HG03439 (cell line): ENCODE data around the gene ERBB3.

Source experiments
- ATAC-seq: cut with Tn5 transposase; IDR thresholded peaks from one replicate; pipeline ENCODE4 v1.9.1; 2021; ENCODE audit warnings: mild to moderate bottlenecking, moderate library complexity; ENCODE audit not compliant: unreplicated experiment

The ERBB3 gene

DNA sequence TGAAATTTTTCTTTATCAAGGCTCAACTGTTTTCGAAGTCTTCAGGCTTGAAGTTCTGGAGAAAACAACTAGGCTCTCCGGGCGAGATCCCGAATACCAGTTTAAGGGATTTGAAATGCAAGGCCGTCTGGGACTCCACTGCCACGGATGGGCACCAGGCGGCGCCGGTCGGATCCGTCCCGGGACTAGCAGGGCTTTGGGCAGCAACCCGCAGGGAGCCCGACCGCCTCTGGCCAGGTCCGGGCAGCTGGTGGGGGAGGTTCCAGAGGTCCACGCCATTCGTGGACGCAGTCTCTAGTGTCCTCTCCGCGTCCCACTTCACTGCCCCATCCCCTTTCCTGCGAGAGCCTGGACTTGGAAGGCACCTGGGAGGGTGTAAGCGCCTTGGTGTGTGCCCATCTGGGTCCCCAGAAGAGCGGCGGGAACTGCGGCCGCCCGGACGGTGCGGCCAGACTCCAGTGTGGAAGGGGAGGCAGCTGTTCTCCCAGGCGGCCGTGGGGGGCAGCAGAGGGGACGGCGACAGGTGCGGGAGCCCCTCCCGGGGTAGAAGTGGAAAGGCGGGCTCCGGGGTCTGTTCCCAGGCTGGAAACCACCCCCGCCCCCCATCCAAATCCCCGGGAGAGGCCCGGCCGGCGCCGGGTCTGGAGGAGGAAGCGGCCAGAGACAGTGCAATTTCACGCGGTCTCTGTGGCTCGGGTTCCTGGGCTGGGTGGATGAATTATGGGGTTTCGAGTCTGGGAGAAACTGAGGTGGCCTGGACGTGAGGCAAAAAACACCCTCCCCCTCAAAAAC lies 838 bp upstream of the ERBB3 start:
- peak; percentile 62 for ATAC-seq

DNA sequence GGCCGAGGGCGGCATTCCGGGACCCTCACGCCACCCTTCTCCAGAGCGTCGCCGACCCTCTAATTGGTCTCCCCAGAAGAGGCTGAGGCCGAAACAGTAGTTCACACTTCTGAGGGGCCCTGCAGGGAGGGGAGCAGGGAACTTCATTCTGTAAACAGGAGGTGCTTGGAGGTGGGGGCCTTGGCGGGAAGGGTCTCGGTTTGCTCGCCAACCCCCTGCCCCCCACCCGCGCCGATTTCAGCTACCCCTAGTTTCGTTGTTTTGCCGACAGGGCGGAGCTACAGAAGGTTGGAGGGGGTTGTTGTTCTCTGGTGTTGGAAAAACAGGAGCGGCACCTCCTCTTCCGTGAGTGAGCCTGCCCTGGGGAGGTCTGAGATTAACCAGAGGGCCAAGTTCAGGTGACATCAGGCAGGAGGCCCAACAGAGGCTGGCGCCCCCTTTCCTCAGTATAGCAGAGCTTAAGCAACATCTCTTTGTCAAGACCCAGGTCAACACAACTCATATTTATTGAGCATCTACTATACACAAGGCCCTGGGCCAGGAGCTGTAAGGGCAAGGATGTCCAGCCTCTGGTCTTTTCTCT lies 682 bp downstream of the ERBB3 start:
- no peak for ATAC-seq

DNA sequence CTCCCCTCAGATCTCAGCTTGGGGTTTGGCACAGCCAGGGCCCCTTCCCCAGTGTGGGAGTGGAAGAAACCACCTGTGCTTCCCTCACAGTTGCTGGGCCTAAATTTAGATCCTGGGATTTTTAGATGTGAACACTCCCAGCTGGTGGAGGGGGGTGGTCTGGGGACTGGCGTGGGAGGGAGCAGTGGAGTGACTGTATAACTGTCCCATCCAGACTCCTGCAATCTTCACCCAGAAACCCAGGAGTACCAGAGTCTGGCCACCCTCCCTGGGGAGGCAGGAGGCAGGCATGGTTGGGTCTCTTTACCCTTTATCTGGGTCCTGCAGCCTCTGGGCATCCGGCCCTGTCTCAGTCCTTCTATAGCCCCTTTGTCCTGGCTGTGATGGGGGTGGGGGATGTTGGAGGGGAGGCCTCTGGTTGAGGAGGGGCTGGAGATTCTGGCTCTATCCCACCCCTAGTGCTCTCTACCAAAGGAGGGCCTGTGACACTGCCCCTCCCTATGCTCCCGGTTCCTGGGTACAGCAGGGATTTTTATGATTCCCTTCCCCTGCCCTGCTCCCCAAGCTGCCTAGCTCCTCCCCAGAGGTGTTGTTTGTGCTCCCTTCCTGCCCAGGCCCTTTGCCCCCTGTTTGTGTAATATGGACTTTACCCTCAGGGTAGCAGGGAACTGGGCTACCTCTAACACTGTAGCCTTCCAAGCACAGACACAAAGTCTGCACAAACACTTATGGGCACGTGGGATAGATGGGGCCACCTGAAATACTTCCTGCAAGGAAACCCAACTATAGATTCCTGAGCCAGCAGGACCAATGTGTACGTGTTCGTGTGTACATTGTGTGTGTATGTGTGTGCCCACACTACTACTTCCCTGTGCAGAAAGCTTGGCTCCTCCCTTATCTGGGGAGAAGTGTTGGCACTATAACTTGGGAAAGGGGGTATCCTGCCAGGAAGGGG lies 1.7 kb downstream of the ERBB3 start:
- ATAC-seq: no peak

DNA sequence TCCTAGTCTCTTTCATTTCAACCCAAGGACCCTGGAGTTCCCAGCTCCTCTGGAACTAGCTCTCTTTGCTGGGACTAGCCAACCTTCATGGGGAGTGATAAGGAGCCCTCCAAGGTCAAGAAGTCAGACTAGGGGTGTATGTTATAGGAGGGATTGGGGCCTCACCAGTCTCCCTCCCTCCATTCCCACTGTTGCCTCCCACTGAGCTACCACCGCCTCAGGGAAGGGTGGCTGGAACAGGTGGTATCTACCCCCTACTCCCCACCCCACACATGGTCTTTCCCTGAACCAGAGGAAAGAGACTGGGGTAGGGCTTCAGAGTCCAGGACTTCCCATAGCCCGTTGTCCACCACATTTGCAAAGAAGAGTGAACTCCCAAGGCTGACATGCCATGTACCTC lies 2.4 kb downstream of the ERBB3 start:
- ATAC-seq: no peak

DNA sequence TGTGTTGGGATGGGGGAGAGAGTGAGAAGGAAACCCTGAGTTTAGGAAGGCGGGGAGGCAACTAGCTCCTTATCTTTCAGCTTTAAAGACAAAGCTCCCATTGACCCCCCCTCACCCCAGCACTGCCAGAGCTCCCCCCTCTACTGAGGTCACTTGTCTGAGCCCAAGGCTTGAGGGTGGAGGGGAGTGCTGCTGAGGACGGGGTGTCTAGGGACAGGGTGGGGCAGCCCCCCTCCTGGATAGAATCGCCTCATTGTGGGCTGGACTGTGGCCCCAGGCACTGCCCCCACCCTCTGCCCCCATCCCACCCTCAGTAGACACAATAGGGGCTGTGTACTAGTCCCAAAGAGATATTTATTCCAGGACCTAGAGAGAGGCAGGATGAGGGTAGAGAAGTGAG lies 3.0 kb downstream of the ERBB3 start:
- ATAC-seq: no peak

DNA sequence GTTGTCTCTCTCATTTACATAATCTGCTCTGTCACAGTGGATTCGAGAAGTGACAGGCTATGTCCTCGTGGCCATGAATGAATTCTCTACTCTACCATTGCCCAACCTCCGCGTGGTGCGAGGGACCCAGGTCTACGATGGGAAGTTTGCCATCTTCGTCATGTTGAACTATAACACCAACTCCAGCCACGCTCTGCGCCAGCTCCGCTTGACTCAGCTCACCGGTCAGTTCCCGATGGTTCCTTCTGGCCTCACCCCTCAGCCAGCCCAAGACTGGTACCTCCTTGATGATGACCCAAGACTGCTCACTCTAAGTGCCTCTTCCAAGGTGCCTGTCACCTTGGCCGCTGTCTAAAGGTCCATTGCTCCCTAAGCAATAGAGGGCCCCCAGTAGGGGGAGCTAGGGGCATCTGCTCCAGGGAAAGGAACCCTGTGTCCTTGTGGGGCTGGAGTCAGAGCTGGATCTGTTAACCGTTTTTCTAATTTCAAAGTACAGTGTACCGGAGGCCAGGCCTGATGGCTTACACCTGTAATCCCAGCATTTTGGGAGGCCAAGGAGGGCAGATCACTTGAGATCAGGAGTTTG lies 5.1 kb downstream of the ERBB3 start:
- ATAC-seq: no peak

DNA sequence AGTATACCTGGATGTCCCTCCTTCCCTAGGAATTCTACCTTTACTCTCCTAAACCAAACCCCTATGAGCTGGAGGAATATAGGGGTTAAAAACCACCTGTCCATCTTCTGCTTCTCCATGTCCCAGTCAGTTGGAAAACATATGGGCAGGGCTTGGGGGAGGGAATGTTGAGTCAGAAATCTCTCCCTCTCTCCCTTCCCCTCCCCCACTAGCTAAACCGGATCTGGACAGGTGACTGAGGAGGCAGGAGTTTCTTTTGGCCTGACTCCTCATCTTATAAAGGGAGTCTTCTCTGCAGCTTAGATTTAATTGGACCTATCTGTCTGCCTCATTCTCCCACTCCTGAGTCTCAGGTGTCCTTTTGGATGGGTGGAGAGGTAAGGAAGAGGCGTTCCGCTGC lies 6.1 kb downstream of the ERBB3 start:
- ATAC-seq: no peak

DNA sequence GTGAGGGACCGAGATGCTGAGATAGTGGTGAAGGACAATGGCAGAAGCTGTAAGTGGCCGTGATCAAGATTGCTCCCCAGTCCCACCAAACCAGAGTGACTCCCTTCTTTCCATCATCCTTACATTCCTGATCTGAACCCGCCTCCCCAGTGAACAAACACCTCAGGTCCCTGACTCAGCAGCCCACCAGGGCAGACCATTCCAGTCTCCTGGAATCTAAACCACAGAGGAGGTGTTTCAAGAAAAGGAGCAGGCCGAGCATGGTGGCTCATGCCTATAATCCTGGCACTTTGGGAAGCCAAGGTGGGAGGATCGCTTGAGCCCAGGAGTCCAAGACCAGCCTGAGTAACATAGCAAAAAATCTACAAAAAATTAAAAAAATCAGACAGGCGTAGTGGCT lies 6.6 kb downstream of the ERBB3 start:
- ATAC-seq: no peak

DNA sequence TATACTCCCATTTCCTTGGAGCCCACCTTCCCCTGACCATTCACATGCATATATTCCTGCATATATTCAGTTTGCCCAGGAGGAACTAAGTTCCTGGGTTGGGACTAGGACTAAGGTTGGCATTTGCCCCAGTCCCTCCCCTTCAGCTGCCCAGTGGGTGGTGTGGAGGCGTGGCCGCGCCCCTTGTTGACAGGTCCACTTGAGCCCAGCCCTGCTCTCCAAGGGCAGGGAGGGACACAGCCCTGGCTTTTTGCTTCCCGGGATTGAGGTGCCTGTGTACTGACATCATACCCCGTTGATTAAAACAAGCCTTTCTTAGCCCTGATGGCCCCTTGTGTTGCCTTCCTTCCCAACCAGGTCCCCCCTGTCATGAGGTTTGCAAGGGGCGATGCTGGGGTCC lies 7.3 kb downstream of the ERBB3 start:
- no peak for ATAC-seq

DNA sequence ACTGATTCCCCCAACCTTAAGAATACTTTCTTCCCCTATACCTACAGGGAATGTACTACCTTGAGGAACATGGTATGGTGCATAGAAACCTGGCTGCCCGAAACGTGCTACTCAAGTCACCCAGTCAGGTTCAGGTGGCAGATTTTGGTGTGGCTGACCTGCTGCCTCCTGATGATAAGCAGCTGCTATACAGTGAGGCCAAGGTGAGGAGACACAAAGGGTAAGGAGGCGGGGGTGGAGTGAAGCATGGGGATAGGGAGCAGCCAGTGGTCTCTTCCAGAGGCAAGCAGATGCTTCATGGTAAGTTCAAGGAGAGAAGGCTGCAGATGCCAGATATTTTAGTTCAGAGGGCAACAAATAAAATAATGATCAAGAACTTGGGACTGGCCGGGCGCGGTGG lies 17.8 kb downstream of the ERBB3 start:
- ATAC-seq: no peak

DNA sequence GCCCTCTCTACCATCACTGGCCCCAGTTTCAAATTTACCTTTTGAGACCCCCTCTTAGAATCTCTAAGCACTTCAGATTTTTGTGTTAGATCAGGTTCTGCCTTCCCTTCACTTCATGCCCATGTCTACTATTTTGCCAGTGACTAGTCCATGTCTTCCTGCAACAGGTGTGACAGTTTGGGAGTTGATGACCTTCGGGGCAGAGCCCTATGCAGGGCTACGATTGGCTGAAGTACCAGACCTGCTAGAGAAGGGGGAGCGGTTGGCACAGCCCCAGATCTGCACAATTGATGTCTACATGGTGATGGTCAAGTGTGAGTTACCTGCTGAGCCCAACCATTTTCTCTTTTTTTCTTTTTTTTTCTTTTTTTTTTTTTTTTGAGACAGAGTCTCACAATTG lies 18.6 kb downstream of the ERBB3 start:
- no peak for ATAC-seq

DNA sequence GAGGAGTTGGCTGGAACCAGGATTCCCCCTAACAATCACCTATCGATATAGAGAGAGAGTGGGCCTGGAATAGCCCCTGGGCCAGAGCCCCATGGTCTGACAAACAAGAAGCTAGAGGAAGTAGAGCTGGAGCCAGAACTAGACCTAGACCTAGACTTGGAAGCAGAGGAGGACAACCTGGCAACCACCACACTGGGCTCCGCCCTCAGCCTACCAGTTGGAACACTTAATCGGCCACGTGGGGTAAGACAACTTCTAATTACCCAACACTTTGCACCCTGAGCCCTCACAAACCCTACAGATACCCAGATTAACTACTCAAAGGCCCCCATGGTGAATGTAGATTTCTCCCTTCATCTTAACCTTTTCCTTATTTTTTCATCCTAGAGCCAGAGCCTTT lies 19.8 kb downstream of the ERBB3 start:
- no peak for ATAC-seq

DNA sequence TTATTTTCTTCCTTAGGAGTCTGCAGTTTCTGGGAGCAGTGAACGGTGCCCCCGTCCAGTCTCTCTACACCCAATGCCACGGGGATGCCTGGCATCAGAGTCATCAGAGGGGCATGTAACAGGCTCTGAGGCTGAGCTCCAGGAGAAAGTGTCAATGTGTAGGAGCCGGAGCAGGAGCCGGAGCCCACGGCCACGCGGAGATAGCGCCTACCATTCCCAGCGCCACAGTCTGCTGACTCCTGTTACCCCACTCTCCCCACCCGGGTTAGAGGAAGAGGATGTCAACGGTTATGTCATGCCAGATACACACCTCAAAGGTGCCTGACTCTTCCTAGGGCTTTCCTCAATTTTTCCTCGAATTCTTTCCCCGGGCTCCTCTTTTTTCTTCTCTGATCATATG lies 21.1 kb downstream of the ERBB3 start:
- ATAC-seq: no peak

DNA sequence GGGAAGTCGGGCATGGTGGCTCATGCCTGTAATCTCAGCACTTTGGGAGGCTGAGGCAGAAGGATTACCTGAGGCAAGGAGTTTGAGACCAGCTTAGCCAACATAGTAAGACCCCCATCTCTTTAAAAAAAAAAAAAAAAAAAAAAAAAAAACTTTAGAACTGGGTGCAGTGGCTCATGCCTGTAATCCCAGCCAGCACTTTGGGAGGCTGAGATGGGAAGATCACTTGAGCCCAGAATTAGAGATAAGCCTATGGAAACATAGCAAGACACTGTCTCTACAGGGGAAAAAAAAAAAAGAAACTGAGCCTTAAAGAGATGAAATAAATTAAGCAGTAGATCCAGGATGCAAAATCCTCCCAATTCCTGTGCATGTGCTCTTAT lies 22.7 kb downstream of the ERBB3 start:
- ATAC-seq: no peak

DNA sequence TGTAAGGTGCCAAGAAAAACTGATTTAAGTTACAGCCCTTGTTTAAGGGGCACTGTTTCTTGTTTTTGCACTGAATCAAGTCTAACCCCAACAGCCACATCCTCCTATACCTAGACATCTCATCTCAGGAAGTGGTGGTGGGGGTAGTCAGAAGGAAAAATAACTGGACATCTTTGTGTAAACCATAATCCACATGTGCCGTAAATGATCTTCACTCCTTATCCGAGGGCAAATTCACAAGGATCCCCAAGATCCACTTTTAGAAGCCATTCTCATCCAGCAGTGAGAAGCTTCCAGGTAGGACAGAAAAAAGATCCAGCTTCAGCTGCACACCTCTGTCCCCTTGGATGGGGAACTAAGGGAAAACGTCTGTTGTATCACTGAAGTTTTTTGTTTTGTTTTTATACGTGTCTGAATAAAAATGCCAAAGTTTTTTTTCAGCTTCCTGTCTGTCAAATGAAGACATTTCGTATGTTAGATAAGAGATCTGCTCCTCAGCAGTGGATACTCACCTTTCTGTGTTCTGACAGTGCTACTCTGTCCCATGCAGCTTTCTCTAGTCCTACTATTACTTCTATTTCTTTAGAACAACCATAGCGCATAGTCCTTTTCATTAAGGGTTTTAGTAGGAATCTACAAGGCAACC lies 23.2 kb downstream of the ERBB3 start:
- ATAC-seq: no peak

DNA sequence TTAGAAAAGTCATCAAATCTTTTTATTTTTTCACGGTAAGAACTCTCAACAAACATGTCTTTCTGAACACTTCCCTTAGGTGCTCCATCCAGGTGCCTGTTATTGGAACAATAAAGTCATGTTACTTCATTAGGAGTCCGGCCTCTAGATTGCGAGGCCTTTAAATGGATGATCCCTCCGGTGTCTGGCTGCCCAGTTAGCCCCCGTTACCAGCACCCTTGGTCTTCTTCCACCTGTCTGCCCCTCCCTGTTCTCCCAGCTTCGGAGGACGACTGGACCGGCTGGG lies 23.8 kb downstream of the ERBB3 start:
- ATAC-seq: peak; percentile 13

DNA sequence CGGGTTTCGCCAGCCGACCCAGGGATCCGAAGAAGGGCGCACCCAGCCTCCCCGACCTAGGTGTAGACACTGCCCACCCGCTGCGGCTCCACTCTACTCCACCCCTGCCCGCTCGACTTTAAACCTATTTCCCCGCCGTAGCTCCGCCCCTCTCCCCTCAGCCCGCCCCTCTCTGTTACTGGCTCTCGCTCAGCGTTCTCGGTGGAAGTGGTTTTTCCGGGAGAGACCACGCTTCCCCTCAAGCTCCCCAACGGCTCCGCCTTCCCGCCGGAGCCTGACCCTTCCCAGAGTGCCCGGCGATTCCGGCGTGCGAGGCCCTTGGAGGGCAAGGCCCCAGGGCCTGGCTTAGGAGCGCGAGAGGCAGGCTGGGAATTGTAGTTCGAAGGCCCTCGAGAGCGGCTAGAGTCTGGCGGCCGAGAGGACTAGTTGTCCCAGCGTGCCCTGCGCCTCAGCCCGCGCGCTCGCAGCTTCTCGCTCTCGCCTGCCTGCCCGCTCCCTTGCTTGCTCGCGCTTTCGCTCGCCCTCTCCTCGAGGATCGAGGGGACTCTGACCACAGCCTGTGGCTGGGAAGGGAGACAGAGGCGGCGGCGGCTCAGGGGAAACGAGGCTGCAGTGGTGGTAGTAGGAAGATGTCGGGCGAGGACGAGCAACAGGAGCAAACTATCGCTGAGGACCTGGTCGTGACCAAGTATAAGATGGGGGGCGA lies 24.3 kb downstream of the ERBB3 start, which contains the start of gene PA2G4:
Gene PA2G4, plus strand, starts transcription at position 451 of the 706 bp plus-strand sequence. Its CDS starts 179 bp downstream, at position 630.
- peak; percentile 95 for ATAC-seq

DNA sequence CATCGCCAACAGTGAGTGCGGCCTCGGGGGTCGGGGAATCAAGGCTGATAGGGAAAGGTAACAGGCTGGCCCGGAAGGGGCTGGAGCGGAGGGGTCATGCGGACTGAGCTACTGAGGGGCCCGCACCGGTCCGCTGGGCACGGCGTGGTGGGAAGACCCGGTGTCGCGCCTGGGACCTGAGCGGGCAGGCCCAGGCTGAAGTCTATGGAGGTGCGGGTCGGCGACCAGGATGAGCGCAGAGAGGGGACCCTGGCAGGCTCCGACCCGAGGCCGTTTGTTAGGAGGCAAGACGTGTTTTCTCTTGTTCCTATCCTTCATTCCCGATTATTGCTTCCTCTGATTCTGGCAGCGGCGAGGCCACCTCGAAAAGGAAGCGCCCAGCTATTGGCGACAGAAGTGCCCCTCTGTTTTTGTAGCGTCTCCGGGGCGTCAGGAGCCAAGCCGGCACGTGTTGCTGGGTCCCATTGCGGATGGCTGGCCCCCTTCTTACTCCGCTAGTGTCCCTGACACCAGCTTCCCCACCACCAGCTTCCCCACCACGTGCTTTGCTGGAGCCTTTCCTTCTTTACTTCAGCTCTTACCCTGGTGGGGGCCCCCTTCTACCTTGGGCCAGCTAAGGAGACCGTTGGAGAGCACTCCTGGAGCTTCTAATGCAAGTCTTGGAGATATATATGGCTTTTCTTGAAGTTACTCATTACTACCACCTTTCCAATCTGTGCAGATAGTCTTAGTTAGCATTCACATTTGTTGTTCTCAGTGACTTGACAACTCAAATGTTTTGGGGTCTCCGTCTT lies 25.0 kb downstream of the ERBB3 start:
- peak; percentile 18 for ATAC-seq

DNA sequence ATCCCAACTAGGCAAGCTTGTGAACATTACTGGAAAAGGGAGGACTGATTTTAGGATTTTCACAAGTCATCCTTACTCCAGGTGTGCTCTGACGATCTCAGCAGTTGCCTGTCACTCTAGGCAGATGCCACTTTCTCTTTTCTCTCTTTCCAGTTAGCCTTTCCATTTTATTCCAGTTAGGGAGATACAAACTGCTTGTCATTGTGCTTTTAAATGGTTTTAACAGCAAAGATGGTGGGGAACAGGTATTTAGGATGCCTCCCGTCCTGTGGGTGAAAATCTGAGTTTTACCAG lies 25.6 kb downstream of the ERBB3 start:
- no peak for ATAC-seq

DNA sequence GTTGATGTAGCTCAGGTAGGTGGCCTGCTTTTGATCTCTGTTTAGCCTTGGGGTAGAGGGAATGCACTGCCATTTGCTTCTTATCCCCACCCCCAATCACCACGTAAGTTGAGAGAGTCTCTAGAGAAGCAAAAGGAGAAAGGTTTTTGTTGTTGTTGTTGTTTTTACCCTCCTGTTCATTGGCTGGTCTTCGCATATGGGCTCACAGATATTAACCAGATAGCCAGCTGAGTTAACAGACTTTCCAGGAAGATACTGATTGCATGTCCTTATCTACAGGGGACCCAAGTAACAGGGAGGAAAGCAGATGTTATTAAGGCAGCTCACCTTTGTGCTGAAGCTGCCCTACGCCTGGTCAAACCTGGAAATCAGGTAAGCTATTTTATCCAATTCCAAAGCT lies 27.3 kb downstream of the ERBB3 start:
- ATAC-seq: no peak
